Measurements from ENCODE around the gene RAD21L1. TPM values are rescaled to one million over a fixed set of nuclear protein-coding genes. Genes with fewer than 3 reads are reported as not detected.

Gene RAD21L1
- total and polyA plus RNA-seq, 4 donors = not detected

DNA sequence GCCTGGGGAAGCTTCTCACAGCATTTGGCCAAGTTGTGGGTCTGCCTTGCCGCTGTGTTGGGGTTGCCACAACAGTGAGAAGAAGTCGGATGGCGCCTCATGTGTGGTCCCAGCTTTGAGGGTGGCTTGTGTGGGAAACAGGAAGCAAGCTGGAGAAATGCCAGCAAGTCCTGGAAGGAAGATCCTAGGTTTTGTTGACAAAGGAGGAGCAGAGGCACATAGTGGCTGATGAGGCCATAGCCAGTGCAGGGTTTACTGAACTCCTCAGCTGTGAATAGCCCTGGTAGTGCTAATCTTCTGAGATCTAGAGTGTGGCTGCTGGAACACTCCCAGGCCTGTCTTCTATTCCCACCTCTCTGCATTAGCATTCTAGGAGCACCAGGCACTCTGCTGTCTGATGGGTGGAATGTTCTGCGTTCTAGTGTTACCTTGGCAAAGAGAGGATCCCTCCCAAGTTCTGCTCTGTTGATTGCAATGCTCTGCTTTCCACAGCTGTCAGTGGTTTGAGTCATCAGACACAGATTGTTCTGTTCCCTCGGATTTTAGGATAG lies 65.4 kb downstream of the RAD21L1 start:
- 64 to 79% methylated on average over 5 of the region's 5 CpGs for WGBS, 2 donors
- H3K4me3 ChIP-seq (ENCODE audit: low read length in 2 of 2) = no peak overlapping the region
- ATAC-seq (ENCODE audit: low FRiP score) = no peak

DNA sequence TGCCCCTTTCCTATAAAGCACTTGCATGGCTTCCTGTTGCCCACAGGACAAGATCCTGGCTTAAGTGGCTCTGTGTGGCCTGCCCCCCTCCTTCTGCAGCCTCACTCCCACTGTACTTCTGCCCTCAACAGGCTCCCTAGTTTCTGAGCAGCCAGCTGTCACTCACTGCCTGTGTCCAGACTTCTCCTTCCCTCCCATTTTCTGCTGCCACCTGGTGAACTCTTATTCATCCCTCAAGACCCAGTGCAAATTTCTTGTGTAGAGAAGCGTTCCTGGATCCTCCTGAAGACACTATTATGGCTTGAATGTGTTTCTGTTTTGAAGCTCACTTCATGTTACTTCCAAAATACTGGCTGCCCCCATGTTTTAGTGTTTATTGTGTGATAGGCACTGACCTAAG lies 66.8 kb downstream of the RAD21L1 start:
- no peaks in the 10 kb centered on the region for H3K27me3 ChIP-seq (ENCODE audit: control insufficient read depth in 1 of 2, insufficient read depth in 2 of 2, low read length in 1 of 2)
- H3K4me1 ChIP-seq (ENCODE audit: control insufficient read depth in 1 of 2, insufficient read depth in 2 of 2, low read length in 2 of 2) = no peaks in the 10 kb centered on the region
- no peak for ATAC-seq (ENCODE audit: low FRiP score)
- no peak for DNase-seq
- intact Hi-C loops (cut with DNase I) = no loop called here
- no peak overlapping the region for H3K27ac ChIP-seq (ENCODE audit: low read depth in 1 of 2, low read length in 2 of 2)
- no peak overlapping the region for H3K4me3 ChIP-seq (ENCODE audit: low read length in 2 of 2)
- H3K36me3 ChIP-seq (ENCODE audit: control insufficient read depth in 1 of 2, insufficient read depth in 2 of 2, low read length in 1 of 2) = no peaks in the 10 kb centered on the region
- WGBS, 2 donors = 79 to 97% methylated on average over 1 of the region's 1 CpG
- no peaks in the 10 kb centered on the region for H3K9me3 ChIP-seq (ENCODE audit: control insufficient read depth, low read length)

More for the DNA sequence above, 65.4 kb downstream of the RAD21L1 start:
- no peaks in the 10 kb centered on the region for H3K36me3 ChIP-seq (ENCODE audit: control insufficient read depth in 1 of 2, insufficient read depth in 2 of 2, low read length in 1 of 2)
- H3K27me3 ChIP-seq (ENCODE audit: control insufficient read depth in 1 of 2, insufficient read depth in 2 of 2, low read length in 1 of 2) = no peaks in the 10 kb centered on the region
- intact Hi-C loops (cut with DNase I) = no loop called here
- no peak overlapping the region for H3K27ac ChIP-seq (ENCODE audit: low read depth in 1 of 2, low read length in 2 of 2)
- no peaks in the 10 kb centered on the region for H3K9me3 ChIP-seq (ENCODE audit: control insufficient read depth, low read length)
- no peaks in the 10 kb centered on the region for H3K4me1 ChIP-seq (ENCODE audit: control insufficient read depth in 1 of 2, insufficient read depth in 2 of 2, low read length in 2 of 2)
- DNase-seq = no peak

GRCh38 chr20:1293641-1294379 lies 68.0 kb downstream of the RAD21L1 start:
- Histone ChIP-seq H3K27me3 (ENCODE audit: control insufficient read depth in 1 of 2, insufficient read depth in 2 of 2, low read length in 1 of 2) (no peaks in the 10 kb centered on the region), H3K36me3 (ENCODE audit: control insufficient read depth in 1 of 2, insufficient read depth in 2 of 2, low read length in 1 of 2) (no peaks in the 10 kb centered on the region), H3K9me3 (ENCODE audit: control insufficient read depth, low read length) (no peaks in the 10 kb centered on the region), H3K4me1 (ENCODE audit: control insufficient read depth in 1 of 2, insufficient read depth in 2 of 2, low read length in 2 of 2) (no peaks in the 10 kb centered on the region), H3K27ac (ENCODE audit: low read depth in 1 of 2, low read length in 2 of 2) (no peak overlapping the region), H3K4me3 (ENCODE audit: low read length in 2 of 2) (no peak overlapping the region)
- DNase-seq (no peak), ATAC-seq (ENCODE audit: low FRiP score) (no peak)
- WGBS, 2 donors = 83 to 85% methylated on average over 6 of the region's 6 CpGs
- intact Hi-C loops (cut with DNase I) = no loop called here

GRCh38 chr20:1294497-1294896 lies 68.7 kb downstream of the RAD21L1 start:
- intact Hi-C loops (cut with DNase I) = no loop called here
- WGBS, 2 donors = 85 to 97% methylated on average over 8 of the region's 8 CpGs
- Histone ChIP-seq H3K36me3 (ENCODE audit: control insufficient read depth in 1 of 2, insufficient read depth in 2 of 2, low read length in 1 of 2) (no peaks in the 10 kb centered on the region), H3K4me3 (ENCODE audit: low read length in 2 of 2) (no peak overlapping the region), H3K27me3 (ENCODE audit: control insufficient read depth in 1 of 2, insufficient read depth in 2 of 2, low read length in 1 of 2) (no peaks in the 10 kb centered on the region), H3K27ac (ENCODE audit: low read depth in 1 of 2, low read length in 2 of 2) (no peak overlapping the region), H3K4me1 (ENCODE audit: control insufficient read depth in 1 of 2, insufficient read depth in 2 of 2, low read length in 2 of 2) (no peaks in the 10 kb centered on the region), H3K9me3 (ENCODE audit: control insufficient read depth, low read length) (no peaks in the 10 kb centered on the region)
- no peak for ATAC-seq (ENCODE audit: low FRiP score)
- DNase-seq = no peak

GRCh38 chr20:1295276-1295930 lies 69.6 kb downstream of the RAD21L1 start:
- Histone ChIP-seq H3K4me3 (ENCODE audit: low read length in 2 of 2) (no peak overlapping the region), H3K36me3 (ENCODE audit: control insufficient read depth in 1 of 2, insufficient read depth in 2 of 2, low read length in 1 of 2) (no peaks in the 10 kb centered on the region), H3K27me3 (ENCODE audit: control insufficient read depth in 1 of 2, insufficient read depth in 2 of 2, low read length in 1 of 2) (no peaks in the 10 kb centered on the region), H3K9me3 (ENCODE audit: control insufficient read depth, low read length) (no peaks in the 10 kb centered on the region), H3K4me1 (ENCODE audit: control insufficient read depth in 1 of 2, insufficient read depth in 2 of 2, low read length in 2 of 2) (no peaks in the 10 kb centered on the region), H3K27ac (ENCODE audit: low read depth in 1 of 2, low read length in 2 of 2) (no peak overlapping the region)
- WGBS, 2 donors = 89 to 93% methylated on average over 20 of the region's 20 CpGs
- DNase-seq = no peak
- intact Hi-C loops (cut with DNase I) = no loop called here
- ATAC-seq (ENCODE audit: low FRiP score) = no peak

DNA sequence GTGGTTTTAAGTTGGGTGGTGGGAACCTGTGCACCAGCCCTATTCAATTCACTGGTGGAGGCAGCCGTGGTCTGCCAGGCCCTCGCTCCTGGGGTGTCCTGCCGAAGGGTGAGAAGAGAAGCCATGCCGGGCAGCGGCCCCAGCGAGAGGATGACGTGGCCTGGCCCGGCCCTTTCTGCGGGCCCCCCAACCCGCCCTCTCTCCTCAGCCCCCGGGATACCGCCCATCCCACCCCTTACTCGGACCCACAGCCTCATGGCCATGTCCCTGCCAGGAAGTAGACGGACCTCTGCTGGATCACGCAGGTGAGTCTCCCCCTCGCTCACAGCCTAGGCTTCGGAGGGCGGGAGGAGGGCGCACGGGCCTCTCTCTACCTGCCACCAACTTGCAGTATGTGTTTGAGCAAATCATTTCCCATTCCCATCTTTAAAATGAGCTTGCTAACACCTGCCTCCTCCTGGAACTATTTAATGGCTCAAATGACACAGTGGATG lies 70.3 kb downstream of the RAD21L1 start:
- Histone ChIP-seq H3K9me3 (ENCODE audit: control insufficient read depth, low read length) (no peaks in the 10 kb centered on the region), H3K4me3 (ENCODE audit: low read length in 2 of 2) (no peak overlapping the region), H3K27ac (ENCODE audit: low read depth in 1 of 2, low read length in 2 of 2) (no peak overlapping the region), H3K27me3 (ENCODE audit: control insufficient read depth in 1 of 2, insufficient read depth in 2 of 2, low read length in 1 of 2) (no peaks in the 10 kb centered on the region), H3K36me3 (ENCODE audit: control insufficient read depth in 1 of 2, insufficient read depth in 2 of 2, low read length in 1 of 2) (no peaks in the 10 kb centered on the region), H3K4me1 (ENCODE audit: control insufficient read depth in 1 of 2, insufficient read depth in 2 of 2, low read length in 2 of 2) (no peaks in the 10 kb centered on the region)
- DNase-seq (no peak), ATAC-seq (ENCODE audit: low FRiP score) (no peak)
- intact Hi-C loops (cut with DNase I) = no loop called here
- WGBS, 2 donors = 91 to 94% methylated on average over 20 of the region's 20 CpGs

DNA sequence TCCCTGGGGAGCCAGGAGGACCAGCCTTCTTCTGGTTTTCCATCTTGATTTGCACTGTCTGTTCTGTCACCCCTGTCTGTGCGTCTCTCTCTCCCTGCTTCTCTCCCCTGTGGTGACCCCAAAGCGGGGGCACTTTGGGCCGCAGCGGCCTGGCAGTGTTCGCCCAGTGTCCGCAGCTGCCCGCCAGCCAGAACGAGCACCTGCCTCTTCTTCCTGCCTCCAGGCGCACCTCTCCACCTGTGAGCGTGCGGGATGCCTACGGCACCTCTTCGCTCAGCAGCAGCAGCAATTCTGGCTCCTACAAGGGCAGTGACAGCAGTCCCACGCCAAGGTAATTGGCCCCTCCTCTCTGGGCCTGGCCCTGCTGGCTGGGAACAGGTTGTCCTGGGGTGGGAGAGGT lies 71.1 kb downstream of the RAD21L1 start:
- DNase-seq = no peak
- WGBS, 2 donors = 83 to 90% methylated on average over 14 of the region's 14 CpGs
- intact Hi-C loops (cut with DNase I) = no loop called here
- Histone ChIP-seq H3K4me3 (ENCODE audit: low read length in 2 of 2) (no peak overlapping the region), H3K9me3 (ENCODE audit: control insufficient read depth, low read length) (no peaks in the 10 kb centered on the region), H3K27me3 (ENCODE audit: control insufficient read depth in 1 of 2, insufficient read depth in 2 of 2, low read length in 1 of 2) (no peaks in the 10 kb centered on the region), H3K27ac (ENCODE audit: low read depth in 1 of 2, low read length in 2 of 2) (no peak overlapping the region), H3K4me1 (ENCODE audit: control insufficient read depth in 1 of 2, insufficient read depth in 2 of 2, low read length in 2 of 2) (no peaks in the 10 kb centered on the region), H3K36me3 (ENCODE audit: control insufficient read depth in 1 of 2, insufficient read depth in 2 of 2, low read length in 1 of 2) (no peaks in the 10 kb centered on the region)
- no peak for ATAC-seq (ENCODE audit: low FRiP score)

- Histone ChIP-seq H3K9me3 (ENCODE audit: control insufficient read depth, low read length) (no peaks in the 10 kb centered on the region), H3K27ac (ENCODE audit: low read depth in 1 of 2, low read length in 2 of 2) (no peak overlapping the region), H3K4me1 (ENCODE audit: control insufficient read depth in 1 of 2, insufficient read depth in 2 of 2, low read length in 2 of 2) (no peaks in the 10 kb centered on the region), H3K36me3 (ENCODE audit: control insufficient read depth in 1 of 2, insufficient read depth in 2 of 2, low read length in 1 of 2) (no peaks in the 10 kb centered on the region), H3K4me3 (ENCODE audit: low read length in 2 of 2) (no peak overlapping the region), H3K27me3 (ENCODE audit: control insufficient read depth in 1 of 2, insufficient read depth in 2 of 2, low read length in 1 of 2) (no peaks in the 10 kb centered on the region)
- intact Hi-C loops (cut with DNase I) = no loop called here
- DNase-seq = no peak
- WGBS, 2 donors = 91 to 97% methylated on average over 2 of the region's 2 CpGs
- no peak for ATAC-seq (ENCODE audit: low FRiP score)
Observed at GRCh38 chr20:1297486-1297885, 71.6 kb downstream of the RAD21L1 start.

DNA sequence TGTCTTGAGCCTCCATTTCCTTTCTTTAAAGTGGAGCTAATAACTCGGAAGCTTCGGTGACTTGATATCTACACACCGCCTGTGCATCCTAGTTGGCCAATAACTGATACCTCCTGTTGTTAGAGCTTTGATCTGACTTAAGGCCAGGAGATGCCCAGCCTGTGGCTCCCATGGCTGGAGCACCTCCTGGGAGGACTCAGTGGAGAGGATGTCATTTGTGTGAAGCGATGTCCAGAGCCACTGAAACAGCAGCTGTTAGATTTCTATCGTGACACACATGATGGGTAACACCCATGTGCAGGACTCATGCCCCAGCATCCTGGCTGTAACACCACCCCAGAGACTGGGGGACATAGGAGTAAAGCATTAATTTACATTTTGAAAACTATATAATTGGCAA lies 72.3 kb downstream of the RAD21L1 start:
- H3K9me3 ChIP-seq (ENCODE audit: control insufficient read depth, low read length) = no peaks in the 10 kb centered on the region
- no peak overlapping the region for H3K4me3 ChIP-seq (ENCODE audit: low read length in 2 of 2)
- H3K27ac ChIP-seq (ENCODE audit: low read depth in 1 of 2, low read length in 2 of 2) = no peak overlapping the region
- intact Hi-C loops (cut with DNase I) = no loop called here
- WGBS, 2 donors = 91 to 95% methylated on average over 5 of the region's 5 CpGs
- ATAC-seq (ENCODE audit: low FRiP score) = no peak
- DNase-seq = no peak
- H3K27me3 ChIP-seq (ENCODE audit: control insufficient read depth in 1 of 2, insufficient read depth in 2 of 2, low read length in 1 of 2) = no peaks in the 10 kb centered on the region
- no peaks in the 10 kb centered on the region for H3K4me1 ChIP-seq (ENCODE audit: control insufficient read depth in 1 of 2, insufficient read depth in 2 of 2, low read length in 2 of 2)
- no peaks in the 10 kb centered on the region for H3K36me3 ChIP-seq (ENCODE audit: control insufficient read depth in 1 of 2, insufficient read depth in 2 of 2, low read length in 1 of 2)

All from aorta (tissue), 5 donors.